ENCODE measurements around the gene LACC1. TPM values are rescaled to one million over a fixed set of nuclear protein-coding genes. Genes with fewer than 3 reads are reported as not detected.

LACC1 gene
- total RNA-seq, 1 donor from 2014 or later, result 7.4 TPM

DNA sequence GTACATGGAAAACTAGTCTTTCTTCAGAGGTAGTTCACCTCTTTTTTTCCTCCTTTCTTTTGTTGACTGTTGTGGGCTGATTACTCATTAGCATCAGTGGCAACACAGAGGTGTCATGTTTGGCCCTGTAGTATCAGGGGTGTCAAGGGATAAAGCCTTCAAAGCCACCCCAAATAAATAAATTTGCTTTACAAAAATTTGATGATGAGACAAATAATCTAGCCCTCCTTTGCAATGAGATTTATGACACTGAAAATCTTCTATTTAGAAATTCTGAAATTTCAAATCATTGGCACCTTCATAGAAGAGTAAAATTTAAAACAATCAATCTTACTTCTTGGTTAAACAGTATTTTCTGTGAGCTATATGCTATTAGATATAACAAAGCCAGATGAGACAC is 1.9 kb downstream of the LACC1 start:
- intact Hi-C loops (cut with micrococcal nuclease), result loop anchor here (2.0 kb wide), 2 partner anchors 695 to 1107 kb away; partner anchors contain the start of genes GPALPP1, NUFIP1 and TSC22D1

DNA sequence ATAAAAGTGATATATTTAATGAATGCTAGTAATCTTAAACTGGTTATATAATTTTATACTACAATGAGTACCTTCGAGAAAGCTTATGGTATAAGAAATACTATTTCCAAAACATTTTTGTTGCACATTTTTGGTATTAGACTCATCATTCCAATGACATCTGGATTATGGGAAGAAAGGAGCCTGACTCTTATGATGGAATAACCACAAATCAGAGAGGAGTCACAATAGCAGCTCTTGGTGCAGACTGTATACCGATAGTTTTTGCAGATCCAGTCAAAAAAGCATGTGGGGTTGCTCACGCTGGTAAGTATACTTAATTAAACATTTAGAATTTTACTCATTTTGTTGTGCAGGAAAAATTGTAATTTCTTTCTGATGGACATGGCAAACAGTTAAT is 3.9 kb downstream of the LACC1 start:
- intact Hi-C loops (cut with micrococcal nuclease), result no loop called here

DNA sequence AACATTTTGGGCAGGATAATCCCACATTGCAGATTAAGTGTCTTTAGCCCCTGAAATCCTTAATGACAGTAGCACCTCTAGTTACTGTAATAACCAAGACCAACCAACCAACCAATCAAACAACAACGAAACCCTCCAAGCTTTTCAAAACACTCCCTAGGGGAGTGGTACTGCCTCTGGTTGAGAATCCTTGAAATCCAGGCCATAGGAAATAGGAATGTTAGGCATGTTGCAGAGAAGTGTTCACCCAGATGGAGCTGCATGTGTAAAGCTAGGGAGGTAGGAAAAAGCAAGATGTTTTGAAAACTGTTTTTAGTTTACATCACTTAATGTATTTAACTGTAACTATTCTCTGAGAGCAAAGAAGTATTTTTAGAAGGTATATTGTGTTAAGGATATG is 4.5 kb downstream of the LACC1 start:
- intact Hi-C loops (cut with micrococcal nuclease), result no loop called here

DNA sequence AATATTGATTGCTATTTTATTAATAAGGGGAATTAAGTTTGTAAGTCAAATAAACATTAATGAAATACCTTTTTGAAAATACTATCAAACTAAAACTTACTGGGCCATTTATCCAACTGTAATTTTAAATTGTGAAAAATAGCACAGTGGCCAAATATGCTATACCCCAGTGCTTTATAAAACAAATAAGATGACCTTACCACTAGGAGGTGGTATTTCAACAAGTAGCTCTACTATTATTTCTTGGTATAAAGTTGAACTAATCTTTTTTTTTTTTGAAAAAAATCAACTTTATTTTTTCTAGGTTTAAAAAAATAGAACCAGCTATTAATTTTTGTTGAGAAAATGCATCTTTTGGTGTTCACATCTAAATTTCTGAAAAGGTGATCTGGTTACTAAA is 14.7 kb downstream of the LACC1 start:
- intact Hi-C loops (cut with micrococcal nuclease), result no loop called here

DNA sequence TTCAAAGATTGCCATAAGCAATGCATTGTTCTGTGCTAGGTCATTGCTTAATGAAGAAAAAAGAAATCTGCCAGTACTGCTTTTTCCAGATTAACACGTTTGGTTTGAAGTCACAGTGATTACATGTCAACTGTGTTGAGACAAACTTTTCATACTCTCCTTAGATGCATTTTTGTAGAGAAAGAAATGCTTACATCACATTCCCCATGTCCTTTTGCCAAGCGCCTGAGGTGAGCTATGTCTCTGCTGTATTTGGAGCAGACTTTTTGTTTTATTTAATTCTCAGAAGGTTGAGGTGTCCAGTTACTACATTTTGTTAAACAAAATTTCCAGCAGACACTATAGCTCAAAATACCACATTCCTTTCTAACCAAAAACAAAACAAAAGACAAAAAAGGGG is 16.2 kb downstream of the LACC1 start:
- intact Hi-C loops (cut with micrococcal nuclease), result no loop called here

DNA sequence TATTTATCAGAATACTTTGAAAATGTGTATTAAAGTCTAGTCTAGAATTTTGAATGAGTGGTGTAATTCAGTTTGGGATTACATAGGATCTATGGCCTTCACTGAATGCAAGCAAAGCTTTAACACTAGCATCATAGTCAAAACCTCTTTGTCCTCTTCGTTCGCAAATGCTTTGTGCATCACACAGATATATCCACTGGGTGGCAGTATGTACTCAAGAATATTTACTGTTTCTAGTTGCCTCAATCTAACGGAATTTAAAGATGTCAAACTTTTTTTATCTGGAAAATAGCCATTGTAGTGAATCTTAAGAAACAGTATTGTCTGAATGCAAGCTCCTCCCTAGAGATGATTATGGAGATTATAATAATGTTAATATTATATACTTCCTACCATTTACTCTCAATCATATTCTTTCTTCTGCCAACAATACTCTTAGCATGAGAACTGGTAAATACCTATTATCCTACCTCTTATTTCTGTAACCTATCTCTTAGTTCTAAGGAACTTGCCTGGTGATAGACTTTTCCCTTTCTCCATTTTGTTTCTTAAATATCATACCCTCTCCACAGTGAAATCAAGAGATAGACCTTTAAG is 25.8 kb downstream of the LACC1 start:
- intact Hi-C loops (cut with micrococcal nuclease), result loop anchor here (1.0 to 5.0 kb wide), 6 partner anchors 287 to 1402 kb away; no protein-coding TSS in a partner anchor

DNA sequence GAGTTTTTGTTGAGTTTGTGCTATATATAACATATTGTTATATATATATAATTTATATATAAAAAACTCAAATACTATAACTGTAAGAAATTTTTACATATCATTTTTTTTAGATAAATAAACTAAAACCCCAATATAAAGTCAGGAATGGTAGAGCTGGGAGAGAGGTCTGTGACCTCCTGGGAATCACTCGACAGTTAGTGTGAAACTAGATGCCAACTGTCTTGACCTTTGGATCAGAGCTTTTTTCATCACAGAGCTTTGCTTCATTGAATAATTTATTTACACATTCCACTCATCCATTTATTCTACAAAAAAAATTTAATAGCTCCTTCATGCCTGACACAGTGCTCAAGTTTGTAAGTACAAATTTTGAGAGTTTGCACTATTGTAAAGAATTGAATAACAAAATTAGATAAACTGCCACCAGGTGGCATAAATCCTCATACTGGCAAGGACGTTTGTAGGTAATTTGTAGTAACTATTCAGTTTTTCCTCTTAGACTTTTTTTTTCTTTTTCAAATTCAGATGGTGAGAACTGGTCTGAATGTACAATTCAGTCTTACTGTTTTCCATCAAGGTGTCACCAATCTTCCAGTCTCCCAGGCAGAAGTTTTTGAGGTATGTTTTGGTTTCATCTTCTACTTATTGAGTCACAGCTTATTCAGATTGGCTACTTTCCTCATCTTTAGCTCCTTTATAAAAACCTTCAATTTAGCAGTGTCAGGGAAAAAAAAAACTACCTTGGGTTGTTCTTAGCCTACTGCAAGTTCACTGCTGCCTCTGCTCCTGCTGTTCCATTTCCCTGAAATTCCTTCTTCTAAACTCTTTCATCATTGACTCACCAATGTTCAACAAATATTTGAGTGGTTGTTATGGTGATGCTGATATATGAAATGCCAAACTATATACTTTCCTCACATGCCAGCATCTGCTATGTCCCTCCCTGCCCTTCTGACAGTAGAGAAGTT is 28.7 kb downstream of the LACC1 start:
- intact Hi-C loops (cut with micrococcal nuclease), result loop anchor here (2.0 to 5.0 kb wide), 4 partner anchors 142 to 1399 kb away; no protein-coding TSS in a partner anchor

DNA sequence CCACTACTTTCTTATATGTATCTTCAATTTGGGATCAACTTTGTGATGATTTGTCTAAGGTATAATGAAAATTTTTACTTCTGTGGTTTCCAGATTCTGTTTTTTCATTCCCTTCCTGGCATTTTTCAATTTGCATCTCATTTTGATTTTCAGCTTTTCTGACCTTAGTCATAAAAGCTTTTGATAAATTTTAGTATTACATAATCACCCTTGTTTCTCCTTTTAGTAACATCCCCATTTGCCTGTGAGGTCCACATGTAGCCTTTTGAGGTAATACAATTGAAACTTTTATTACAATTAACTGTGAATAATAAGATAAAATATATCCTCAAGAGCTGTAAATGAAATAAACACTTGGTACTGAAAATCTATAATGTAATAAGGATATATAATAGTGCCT is 31.2 kb downstream of the LACC1 start:
- intact Hi-C loops (cut with micrococcal nuclease), result no loop called here

DNA sequence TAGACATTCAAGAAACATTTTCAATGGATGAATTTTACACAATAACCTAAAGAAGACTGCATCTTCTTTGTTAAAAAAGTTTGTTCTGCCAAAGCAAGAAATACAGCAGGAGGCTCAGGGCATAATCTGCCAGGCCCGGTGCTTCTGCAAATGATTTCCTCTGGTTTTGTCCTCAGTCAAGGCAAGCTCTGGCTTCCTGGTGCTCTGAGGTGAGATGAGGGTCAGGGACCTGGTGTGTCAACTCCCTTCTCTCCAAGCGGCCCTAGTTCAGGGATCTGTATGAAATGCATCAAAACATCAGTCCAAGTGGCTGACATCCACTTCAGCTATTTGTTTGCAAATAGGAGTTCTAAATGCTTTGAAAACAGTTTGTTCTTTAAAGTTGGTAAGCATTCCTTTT is 31.6 kb downstream of the LACC1 start:
- intact Hi-C loops (cut with micrococcal nuclease), result no loop called here

DNA sequence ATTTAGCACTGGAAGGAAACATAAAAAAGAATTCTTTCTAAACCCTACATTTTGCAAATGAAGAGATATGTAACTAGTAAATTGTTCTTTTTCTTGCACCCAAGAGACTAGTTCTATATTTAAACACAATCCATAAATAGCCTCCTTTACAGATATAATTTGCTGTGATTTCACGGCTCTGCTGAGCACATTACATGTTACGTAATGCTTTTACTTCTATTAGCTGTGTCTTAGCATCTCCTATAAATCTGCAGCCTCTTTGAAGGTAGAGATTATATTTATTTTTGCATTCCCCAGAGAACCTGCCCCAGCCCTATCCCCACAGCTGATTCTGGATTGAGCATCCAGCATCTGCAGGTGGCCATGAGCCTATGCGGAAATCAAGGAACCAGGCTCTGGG is 32.2 kb downstream of the LACC1 start:
- intact Hi-C loops (cut with micrococcal nuclease), result no loop called here

DNA sequence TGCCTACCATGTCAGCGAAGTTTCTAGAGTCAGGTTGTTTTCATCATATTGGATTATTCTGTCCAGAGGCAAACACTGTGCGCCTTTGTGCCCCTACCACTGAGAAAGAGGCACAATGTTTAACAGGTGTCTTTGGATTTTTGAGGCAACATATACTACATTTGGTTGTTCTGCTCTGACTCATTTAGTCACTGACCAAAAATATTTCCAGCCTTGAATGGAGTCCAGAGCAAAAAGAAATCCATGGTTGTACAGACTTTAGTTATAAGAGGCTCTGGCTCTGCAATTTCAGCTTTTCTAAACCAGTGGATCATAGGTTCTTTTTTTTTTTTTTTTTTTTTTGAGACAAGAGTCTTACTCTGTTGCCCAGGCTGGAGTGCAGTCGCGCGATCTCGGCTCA is 35.7 kb downstream of the LACC1 start:
- intact Hi-C loops (cut with micrococcal nuclease), result no loop called here

DNA sequence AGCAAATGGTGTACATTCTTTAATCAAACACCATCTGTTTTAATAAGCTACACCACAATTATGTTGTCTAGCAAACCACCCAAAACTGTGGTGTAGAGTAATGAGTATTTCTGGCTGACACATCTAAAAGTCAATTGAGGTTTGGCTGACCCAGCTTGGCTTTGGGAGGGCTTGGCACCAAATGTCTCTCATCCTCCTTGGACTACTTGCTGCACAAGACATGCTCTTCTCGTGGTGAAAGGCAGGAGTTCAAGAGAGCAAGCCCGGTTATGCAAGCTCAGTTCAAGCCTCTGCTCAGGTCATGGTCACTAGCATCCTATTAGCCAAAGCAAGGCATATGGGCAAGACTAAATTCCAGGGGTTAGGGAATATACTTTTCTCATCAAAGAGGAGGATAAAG is 37.1 kb downstream of the LACC1 start:
- intact Hi-C loops (cut with micrococcal nuclease), result no loop called here

DNA sequence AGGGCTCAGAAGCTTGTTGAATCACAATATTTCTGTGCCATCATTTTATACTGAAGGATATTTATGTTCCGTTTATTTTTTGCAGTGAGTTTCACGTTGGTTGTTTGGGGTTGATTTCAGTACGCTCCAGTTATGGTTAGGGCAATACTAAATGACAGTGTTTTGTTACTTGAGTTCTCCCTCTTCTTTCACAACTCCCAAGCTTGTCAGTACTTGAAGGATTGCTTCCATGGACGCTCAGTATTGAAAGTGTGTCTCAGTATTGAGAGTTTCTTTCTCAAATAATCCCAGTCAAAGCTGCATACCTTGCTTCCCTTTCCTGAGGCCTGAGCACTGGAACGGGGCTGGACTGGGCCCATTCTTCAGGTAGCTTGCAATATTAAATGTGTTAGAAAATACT is 38.9 kb downstream of the LACC1 start:
- intact Hi-C loops (cut with micrococcal nuclease), result no loop called here

DNA sequence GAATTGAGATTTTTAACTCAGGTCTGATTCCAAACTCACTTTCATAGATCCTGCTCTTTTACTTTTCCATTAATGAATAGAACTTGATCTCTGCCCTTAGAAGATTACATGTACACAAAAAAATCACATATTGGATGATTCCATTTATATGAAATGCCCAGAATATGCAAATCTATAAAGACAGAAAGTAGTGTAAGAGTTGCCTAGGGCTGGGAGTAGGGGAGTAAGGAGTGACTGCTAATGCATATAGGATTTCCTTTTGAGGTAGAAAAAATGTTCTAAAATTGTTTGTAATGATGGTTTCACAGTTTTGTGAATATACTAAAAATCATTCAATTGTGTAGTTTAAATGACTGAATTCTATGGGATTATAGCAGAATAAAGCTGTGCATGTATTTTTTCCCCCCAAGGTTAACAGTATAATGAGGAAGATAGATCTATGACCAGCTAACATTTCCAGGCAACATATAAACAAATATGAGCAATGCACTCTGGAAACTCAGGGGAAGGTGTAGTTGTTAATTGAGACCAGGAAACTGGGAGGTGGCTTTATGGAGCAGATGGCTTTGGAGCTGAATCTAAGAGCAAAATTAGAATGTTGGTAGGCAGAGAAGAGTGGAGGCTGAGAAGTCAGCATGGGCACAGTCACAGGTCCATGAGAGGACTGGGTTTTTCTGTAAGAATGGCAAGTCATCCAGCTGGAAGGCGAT is 41.4 kb downstream of the LACC1 start:
- intact Hi-C loops (cut with micrococcal nuclease), result no loop called here

DNA sequence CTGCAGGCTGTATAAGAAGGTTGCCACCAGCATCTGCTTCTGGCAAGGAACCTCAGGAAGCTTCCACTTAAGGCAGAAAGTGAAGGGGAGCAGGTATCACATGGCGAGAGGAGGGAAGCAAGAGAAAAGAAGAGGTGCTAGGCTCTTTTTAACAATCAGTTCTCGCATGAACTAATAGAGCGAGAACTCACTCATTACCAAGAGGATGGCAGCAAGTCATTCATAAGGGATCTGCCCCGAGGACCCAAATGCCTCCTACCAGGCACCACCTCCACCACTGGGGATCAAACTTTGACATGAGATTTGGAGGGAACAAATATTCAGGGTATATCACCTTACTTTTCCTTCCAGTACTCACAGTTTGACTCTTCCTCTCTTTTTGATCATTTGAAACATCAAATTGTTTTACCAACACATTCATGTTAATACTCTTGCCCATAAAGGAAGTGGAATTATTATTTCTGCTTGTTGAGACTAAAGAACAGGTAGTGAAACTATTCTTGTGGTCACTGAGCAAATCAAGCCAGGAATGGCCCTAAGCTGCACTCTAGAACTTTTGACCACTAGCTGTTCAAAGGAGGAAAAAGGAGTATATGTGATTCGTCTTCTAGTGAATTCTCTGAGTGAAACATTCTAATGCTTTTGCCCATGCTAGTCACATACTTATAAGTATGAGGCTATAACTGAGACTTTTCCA is 45.0 kb downstream of the LACC1 start:
- intact Hi-C loops (cut with micrococcal nuclease), result no loop called here

DNA sequence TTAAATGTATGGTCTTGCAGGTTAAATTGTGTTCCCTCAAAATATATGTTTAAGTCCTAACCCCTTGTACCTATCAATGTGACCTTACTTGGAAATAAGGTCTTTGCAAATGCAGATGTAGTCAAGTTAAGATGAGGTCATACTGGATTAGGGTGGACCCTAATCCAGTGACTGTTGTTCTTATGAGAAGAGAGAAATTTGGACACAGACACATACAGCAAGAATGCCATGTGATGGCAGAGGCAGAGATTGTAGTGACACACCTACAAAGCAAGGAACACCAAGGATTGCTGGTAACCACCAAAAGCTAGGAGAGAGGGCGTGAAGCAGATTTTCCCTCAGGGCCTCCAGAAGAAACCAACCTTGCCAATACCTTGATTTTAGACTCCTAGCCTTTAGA is 50.2 kb downstream of the LACC1 start:
- intact Hi-C loops (cut with micrococcal nuclease), result no loop called here

DNA sequence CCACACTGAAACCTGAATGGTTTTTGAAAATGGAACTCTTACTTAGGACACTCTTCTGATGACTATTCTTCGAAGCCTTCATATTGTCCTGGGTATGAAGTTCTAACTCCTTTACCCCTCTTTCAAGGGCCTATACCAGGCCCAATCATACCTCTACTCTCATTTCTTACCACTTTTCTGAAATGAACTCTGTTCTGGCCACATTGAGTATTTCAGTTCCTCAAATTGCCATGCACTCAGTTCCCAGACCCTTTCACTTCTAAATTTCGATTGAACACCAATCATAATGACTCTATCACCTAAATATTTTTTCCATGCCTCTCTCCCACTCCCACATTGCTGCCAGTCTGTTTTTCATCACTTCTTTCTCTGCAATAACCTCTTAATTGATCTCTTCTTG is 53.7 kb downstream of the LACC1 start:
- intact Hi-C loops (cut with micrococcal nuclease), result no loop called here

DNA sequence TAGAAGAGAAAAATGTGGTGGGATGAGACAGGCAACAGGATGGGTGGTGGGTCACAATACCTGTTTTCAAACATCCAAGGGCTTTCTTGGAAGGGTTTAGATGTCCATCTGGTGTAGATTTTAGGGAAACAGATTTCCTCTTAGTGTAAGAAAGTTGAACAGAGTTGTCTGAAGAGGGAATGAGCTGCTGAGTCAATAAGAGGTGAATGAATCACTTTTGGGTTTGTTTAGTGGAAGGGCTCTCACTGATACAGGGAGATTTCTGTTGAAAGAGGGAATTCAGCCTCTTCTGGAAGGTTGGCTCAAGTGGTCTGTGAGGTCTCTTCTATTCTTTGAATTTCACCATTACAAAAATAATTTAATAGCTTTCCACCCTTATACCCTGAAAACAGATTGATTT is 54.6 kb downstream of the LACC1 start:
- intact Hi-C loops (cut with micrococcal nuclease), result no loop called here

DNA sequence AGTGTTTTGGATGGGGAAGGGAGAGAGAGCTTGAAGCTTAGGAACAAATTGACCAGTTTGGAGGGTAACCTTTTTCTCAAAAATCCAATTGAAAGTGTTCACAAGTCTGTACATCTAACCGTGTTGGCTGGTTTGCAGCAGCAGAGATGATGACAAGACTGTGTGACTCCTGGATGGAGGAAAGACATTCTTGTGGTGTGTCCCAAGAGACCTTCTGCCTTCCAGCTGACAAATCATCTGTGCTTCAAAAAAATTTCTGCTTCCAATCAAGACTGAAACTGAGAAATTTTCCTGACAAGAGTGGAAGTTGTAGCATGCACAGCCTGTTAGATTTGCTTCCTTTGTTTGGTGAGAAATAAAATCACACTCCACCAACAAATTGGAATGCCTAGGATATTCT is 56.2 kb downstream of the LACC1 start:
- intact Hi-C loops (cut with micrococcal nuclease), result no loop called here

DNA sequence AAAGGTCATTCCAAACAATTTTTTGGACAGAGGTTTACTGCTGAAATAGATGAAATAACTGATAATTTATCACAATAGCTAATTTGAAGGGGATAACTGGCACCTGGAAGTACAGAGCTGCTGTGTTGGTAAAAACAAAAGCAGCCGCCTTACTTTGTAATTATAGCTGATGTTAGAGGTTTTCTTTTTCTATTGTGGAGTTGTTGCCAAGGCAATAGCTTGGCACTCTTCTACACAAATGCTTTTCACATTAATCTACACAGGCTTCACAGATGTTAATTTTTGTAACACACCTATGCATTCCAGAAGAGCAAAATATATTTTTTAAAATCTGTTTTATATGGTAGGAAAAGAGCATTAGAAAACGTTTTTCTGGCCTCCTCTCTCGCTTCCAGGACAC is 56.9 kb downstream of the LACC1 start:
- intact Hi-C loops (cut with micrococcal nuclease), result no loop called here

DNA sequence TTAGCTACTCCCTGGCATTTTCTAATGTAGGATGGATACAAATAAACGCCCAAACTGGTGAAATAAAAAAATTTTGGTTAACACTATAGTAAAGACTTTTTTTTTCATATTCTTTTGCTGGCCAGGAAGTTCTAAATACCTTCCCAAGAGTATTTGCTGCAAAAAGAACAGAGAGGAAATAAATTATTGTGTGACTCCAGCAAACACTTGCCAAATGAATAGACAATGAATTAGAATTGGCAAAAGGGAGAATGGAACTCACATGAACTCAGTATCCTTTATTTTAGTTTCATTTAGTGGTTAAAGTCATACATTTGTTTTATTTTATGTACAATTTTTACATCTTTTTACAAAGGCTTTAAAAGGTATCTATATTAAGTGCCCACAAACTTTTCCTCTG is 58.1 kb downstream of the LACC1 start:
- intact Hi-C loops (cut with micrococcal nuclease), result no loop called here

Data from T-helper 1 cell treated with Interleukin-12 subunit alpha and Interleukin-12 subunit beta and Interleukin-4 antibody, amounts not matched to agents 30 ng/mL and 1 ng/mL, for 36 hours (primary cell).